ENCODE measurements around the gene GAL3ST3.
"Not testable (repeated sequence)": the region's sequence is repeated elsewhere in the genome, so short reads cannot be mapped to it uniquely, and the experiment has no call there.

GAL3ST3 gene

DNA sequence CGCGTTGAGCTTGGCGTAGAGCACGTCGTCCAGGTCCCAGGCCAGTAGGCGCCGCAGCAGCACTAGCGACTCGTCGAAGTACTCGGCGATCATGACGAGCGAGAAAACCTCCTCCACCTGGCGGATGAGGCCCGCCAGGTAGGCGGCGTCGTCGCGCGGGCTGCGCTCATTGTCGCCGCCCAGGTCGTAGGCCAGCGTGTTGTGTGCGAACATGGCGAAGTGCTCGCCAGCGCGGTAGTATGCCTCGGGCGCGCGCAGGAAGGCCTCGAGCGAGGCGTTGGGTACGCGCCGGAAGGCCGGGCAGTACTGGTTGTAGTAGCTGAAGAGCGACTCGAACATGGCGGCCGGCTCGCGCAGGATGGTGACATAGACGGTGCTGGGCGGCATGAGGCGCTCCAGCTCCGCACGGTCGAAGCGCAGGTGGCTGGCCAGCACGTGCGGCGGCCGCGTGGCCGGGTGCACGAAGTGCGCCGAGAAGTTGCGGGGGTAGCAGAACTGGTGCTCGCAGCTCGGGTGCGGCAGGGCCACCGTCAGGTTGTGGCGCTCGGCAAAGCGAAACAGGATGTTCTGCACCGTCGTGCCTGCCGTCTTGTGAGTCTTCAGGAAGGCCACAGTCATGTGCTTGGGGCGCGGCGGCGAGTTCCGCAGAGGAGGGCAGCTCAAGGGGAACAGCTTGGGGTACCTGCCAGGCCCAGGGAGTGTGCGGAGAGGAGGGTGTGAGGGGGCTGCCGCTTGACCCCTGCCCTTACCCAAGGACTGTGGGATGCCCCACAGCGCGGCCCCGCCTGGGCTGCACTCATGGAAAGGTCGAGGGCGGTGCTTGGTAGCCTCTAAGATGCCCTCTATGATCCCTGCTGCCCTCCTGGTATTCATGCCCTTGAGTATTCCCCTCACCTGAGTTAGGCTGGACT, 5.7 kb downstream of the GAL3ST3 start:
- no peak for DNase-seq

DNA sequence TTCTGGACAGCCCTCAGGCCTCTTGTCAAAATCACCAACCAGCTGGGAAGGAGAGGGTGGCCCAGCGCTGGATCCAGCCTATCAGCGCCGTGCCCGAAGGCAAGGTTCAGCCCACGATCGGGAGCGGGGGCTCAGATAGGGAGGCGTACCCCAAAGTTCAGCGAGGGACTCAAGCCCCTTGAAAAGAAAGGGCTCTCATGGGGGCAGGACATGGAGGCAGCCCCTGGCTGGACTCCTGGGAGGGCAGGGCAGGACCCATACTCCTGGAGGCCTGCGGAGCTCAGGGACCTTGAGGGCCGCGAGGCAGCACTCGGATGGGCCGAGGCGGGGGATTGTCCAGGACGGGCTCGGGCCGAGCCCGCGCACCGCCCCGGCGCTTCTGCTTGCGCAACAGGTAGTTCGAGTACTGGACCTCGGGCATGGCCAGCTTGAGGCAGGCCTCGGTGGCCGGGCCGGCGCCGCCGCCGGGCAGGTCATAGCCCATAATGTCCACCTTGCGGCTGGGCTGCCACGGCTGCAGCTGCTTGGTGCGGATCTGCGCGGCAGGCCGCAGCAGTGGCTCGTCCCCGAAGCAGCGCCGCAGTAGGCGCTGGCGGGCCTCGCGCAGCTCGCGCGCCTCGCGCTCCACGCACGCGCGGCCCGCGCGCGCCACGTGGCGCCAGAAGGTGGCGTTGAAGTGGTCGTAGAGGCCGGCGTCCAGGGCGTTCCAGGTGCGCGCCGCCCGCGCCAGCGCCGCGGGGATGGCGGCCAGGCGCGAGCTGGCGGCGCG, 6.5 kb downstream of the GAL3ST3 start:
- DNase-seq, result no peak

DNA sequence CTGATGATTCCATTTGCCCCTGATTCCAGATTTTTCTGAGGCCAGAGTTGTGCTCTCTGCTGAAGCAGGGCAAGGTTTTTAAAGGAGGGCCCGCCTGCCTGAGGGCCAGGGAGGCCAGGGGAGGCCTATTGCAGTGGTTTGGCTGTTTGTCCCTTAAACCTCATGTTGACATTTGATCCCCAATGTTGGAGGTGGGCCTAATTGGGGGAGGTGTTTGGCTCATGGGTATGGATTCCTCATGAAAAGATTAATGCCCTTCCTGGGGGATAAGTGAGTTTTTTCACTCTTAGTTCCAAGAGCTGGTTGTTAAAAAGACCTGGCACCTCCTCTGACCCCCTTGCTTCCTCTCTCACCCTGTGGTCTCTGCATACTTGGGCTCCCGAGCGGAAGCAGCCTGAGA, 9.2 kb downstream of the GAL3ST3 start:
- no peak for DNase-seq

DNA sequence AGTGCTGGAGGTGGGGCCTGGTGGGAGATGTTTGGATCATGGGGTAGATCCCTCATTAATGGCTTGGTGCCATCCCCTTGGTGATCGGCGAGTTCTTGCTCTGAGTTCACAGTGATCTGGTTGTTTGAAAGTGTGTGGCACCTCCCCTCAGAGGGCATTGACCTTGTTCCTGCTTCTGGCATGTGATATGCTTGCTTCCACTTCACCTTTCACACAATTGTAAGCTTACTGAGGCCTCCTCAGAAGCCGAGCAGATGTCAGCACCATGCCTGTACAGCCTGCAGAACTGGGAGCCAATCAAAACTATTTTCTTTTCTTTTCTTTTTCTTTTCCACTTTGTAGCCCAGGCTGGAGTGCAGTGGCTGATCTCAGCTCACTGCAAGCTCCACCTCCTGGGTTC, 11.6 kb downstream of the GAL3ST3 start:
- DNase-seq, result no peak

DNA sequence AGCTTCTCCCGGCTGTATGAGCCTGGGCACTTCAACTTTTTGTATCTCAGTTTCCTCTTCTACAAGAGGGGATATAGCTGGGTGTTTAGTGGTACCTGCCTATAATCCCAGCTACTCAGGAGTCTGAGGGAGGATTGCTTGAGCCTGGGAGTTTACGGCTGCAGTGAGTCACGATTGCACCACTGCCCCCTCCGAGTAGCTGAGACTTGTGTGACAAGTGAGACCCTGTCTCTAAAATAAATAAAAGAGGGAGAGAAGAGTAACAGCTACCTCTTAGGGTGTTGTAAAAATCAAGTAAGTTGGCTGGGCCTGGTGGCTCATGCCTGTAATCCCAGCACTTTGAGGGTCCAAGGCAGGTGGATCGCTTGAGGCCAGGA, 12.6 kb downstream of the GAL3ST3 start:
- DNase-seq, result no peak

DNA sequence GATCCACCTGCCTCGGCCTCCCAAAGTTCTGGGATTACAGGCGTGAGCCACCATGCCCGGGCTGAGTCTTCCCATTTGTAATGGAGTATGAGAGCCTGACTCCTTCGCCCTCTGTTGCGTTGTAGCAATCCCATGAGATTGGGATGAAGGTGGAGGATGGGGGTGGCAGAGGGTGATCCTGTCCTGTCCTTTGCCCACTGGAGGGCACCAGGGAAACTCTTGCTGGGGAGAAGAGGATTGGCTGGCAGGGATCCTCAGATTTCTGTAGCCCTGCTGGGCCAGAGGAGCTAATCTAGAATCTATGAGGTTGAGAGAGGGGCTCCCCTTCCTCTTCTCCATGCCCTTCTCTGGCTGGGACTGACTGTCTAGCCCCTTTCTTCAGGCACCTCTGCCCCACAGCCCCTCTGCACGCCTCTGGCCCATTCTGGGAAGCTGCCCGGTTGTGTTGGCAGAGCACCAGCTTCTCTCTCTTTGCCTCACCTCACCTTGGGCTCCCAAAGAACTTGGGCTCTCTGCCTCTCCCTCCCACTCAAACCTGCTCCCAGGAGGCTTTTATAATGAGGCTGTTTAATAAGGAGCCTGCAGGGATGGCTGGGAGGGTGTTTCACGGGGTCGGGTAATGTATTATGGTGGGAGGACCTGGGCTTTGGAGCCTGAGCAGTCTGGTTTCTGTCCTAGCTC, 13.2 kb downstream of the GAL3ST3 start:
- no peak for DNase-seq

DNA sequence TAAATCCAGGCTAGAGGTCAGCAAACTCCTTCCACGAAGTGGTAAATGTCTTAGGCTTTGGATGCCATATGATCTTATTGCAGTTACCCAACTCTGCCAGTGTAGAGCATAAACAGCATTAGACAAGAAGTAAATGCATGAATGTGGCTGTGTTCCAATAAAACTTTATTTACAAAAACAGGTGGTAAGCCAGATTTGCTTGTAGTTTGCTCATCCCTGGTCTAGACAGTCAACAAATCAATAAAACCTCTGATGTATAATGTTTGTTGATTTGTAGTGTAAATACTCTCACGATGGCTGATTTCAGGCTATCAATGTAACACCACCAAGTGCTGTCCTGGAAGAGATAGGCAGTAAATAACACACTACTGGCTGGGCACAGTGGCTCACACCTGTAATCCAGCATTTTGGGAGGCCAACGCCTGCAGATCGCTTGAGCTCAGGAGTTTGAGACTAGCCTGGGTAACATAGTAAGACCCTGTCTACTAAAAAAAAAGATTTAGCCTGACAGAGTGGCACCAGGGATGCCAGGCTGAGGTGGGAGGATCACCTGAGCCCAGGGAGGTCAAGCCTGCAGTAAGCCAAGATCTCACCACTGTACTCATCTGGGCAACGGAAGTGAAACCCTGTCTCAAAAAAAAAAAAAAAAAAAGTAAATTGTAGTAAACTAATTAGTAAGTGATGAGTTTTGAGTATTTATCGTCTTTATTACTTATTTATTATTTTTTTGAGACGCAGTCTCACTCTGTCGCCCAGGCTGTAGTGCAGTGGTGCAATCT, 15.8 kb downstream of the GAL3ST3 start:
- no peak for DNase-seq

DNA sequence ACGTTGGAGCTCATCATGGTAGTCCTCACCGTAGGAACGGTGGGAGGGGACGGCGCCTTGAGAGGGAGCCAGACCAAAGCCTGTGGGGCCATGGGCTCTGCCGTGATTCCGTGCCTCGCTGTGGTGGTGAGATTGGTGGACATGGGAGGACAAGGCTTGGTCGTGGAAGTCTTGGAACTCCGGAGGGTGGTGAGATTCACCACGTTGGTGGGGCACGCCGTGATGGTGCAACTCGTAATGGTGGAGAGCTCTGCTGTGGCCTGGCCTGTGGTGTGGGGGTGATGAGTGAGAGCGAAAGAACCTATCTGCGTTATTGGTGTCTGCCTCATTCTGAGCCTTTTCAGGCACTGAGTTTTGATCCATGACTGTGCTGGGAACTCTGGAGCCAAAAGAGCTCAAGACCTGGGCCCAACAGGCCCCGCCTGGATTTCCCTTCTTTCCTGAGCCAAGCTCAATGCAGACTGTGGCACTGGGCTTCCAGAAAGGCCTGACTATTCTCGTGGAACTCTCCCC, 22.9 kb downstream of the GAL3ST3 start, which contains the start of gene CATSPER1:
Gene CATSPER1 (minus strand): TSS at position 463 of the 513 bp plus-strand sequence. CDS start 100 bp downstream, at position 363.
- DNase-seq, result no peak

DNA sequence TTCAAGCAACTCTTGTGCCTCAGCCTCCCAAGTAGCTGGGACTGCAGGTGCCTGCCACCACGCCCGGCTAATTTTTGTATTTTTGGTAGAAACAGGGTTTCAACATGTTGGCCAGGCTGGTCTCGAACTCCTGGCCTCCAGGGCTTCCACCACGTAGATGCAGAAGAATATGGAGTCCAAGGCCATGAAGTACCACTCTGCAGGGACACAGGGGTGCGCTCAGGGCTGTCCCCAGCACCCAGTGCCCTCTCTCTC, 25.8 kb downstream of the GAL3ST3 start:
- not testable (repeated sequence) for DNase-seq

DNA sequence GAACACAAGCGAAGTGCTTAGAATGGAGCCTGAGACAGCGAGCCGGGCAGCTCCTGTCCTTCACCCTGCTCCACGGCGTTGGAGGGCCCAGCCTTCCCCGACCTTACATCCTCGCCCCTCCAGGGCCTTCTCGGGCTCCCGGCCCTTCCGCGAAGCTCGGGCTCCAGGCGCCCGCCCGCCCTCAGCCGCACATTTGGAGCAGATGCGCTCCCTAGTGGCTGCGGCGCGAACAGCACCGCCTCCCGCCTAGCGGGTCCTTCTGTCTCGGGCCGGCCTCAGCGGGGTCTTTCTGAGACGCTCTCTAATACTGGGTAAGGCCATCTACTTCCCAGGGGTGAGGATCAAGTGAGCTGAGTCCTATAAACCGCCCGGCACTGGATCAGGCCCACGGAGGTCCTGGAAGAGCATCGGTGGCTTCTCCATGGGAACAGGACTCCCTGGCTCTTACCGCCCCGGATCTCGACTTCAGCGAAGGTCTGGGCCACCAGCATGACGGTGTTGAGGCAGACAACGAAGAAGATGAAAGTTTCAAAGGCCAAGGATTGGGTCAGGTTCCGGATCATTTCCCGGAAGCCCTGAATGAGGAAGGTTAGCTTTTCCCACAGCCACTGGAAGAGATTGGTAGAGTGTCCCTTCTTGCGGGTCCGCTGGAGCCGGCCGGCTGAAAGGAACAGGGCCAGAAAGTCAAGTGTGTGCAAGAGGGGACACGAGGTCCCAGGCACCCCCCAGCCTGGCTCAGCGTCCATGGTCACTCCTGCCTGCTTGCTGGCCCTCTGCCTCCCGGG, 26.4 kb downstream of the GAL3ST3 start:
- peak; percentile 68 for DNase-seq

DNA sequence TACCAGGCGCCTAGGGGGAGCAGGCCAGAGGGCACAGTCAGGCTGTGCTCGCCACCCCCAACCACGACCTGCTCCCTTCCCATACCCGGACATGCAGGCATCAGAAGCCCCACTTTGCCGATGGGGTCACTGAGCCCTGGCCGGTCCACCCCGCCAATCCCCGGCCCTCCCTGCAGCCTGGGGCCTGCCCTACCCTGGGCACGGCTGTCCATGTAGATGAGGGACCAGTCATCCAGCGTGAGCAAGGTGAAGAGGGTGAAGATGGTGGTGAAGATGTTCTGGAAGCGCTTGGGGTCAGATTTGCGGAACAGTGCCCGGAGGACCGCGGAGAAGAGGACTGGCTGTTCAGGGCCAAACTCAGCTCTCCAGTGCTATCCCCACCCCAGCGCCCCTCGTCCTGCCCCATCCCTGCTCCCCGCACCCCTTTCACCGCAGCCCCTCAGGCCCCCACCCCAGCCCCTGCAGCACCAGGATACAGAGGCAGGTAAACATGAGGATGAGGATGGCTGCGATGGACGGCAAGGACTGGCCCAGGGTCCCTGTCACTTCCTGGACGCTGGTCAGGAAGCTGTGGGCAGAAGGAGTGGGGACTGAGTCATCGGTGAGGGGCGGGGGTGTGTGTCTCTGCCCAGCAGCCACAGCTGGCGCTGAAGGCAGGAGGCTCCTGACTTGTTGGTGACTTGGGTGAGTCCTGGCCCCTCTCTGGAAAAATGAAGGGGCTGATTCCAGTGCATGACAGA, 28.2 kb downstream of the GAL3ST3 start:
- DNase-seq, result no peak

DNA sequence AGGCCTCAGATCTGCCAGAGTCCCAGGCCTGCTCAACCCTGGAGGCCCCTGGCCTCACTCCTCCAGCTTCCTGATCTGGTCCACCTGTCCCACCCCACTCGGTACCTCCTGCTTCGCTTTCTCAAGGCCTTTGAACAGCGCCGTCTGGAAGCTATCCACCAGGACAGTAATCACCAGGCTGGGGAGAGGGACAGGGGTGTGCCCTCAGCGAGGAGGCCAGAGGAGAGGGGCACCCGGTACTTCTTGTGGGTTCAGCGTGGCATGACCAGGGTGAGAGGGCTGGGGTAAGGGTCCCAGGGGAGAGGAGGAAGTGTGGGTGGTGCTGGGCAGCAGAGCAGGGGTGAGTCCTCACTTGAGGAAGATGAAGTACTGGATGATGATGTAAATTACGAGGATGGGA, 28.7 kb downstream of the GAL3ST3 start:
- DNase-seq, result no peak

DNA sequence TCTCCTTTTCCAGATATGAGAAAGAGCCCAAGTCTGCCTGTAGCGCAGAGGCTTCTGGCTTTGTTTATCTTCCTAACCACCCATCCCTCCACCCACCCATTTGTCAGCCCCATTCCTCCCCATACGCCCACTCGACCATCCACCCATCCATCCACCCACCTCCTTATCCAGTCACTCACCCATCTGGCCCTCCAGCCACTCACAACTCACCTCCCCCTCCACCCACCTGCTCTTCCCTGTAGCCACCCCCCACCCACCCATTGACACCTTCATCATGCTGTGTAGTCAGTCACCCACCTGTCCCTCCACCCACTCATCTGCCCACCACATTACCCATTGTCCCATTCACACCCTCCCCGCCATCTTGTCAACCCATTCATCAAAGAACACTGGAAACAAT, 31.6 kb downstream of the GAL3ST3 start:
- peak; percentile 65 for DNase-seq

DNA sequence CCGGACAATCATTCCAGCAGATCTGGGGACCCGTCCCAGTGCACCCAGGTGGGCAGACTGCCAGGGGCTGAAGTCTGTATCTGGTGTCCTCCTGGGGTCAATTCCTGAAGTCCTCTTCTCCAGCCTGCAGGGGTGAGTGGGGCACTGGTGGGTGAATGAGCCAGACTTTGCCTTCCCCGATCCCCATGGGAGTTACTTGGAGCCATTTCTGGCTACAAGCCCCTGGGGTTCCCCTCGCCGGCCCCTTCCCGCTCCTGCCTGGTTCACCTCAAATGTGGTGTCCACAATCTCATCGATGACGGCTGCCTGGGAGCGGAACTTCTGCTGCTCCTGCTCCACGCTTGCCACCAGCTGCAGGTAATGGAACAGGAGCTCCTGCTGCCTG, 32.2 kb downstream of the GAL3ST3 start:
- DNase-seq, result no peak

DNA sequence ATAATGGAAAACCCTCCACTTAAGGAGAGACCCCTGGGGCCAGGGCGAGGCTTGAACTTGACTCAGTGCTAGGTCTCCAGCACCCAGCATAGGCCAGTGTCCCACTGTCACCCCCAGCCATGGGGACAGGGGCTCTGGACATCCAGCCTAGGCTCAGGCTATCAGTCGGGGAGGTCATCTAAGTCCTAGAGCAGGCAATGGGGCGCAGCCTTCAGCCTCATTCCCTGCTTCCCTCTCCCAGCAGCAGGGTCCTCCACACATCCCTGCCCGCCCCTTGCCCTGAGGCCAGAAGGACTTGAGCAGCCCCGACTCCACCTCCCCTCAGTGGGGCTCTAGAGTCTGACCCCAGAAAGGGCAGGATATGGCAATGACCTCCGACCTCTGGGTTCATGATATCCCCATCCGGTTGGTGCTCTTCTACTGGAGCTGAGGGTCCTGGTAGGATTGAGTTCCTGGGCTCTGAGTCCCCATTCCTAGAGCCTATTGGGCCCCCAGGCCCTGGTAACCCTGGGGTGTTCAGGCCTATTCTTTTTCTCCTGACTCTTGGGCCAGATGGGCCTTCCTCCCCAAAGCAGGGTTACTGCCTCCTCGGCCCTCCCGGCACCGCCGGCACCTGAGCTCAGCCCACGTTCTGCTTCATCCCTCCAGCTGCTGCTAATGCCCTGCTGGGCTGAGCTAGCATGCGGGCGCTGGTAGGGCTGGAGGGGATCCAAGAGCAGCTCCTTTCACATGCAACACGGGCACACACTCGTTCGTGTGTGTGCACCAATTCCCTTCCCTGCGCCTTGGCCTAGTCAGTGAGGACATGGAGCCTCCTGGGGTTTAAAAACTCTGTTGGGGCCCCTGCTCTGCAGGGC, 32.8 kb downstream of the GAL3ST3 start:
- DNase-seq, result peak; percentile 57

DNA sequence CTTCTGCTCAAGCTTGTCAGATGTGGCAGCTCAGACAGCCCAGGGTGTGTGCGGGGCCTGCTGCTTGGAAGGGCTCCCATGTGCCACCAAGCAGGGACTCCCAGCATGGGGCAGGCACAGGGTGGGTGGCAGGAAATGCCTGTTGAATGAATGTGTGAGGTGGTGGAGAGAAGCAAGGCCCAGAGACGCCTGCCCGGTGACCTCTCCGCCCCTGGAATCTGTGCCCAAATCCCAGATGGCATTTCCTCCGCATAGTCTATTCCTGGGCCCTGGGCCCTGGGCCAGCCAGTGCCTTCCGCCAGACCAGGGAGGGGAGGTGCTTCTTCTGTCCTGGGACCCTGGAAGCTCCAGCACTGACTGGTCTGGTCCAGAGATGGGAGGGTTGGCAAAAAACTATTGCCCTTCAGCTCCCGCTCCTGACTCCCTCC, 33.5 kb downstream of the GAL3ST3 start:
- no peak for DNase-seq

DNA sequence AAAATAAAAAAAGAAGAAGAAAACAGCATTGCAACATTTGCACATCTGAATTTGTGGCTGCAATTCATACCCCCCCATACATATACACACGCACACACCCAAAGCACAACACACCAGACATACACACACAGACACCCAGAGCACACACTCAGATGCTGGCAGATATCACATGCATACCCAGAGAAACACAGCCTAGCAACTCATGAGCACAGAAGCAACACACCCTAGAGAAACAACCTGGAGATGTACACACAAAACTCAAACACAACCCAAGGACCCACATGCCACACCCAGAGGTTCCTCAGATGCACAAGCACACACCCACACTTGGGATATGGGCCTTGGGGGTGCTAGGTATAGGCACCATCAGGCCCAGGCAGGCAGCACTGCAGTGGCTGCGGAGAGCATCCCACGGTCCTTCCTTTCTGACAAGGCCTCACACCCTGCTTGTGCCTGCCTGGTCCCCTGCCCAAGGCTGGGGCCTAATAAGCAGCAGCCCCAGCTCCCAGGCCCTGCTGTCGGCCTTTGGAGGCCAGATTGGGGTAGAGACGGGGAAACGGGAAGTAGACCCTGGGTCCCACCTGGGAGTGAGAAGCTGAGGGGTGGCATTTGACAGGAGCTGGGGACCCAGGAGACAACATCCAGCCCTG, 34.0 kb downstream of the GAL3ST3 start:
- DNase-seq, result no peak

DNA sequence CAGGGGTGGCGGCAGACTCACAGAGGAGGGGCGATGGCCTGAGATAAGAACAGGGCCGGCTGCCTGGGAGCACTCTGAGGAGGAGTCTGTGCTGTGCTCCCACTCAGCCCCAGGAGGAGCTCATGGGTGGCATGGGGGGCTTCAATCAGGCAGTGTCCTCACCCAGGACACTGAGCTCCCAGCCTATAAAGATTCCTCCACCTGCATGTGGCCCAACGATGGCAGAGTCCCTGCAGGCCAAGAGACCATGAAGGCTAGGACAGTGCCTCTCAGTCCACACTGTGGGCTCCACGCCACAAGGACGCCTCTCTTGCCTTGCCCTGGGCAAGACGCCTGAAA, 35.2 kb downstream of the GAL3ST3 start:
- no peak for DNase-seq

DNA sequence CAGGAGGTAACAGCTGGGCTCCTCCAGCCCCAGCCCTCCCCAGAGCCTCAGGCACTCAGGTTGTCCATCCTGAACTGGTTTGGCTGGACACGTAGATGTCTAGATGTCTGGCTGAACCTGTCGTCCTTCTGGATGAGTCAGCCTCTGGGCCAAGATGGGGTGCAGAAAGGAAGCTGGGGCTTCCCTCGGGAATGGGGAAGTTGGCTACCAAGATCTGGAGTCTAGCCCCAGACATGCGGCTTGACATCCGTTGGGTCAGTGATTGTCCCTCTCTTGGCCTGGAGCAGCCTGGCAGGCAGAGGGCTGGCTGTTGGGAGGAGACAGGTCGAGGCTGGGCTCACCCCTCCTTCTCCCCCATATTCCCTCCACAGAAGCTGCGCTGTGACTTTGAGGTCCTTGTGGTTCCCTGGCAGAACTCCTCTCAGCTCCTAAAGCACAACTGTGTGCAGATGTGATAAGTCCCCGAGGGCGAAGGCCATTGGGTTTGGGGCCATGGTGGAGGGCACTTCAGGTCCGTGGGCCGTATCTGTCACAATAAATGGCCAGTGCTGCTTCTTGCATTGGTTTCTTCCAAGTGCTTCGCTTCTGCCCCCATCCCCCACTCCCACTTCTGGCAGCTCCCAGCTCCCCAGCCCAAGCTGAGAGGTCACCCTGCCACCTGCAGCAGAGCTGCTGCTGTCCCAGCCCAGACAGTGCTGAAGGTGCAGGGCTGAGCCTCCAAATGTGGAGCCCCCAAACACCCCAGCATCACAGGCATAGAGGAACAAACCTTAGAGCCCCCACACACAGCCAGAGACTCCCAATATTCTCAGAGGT, 35.8 kb downstream of the GAL3ST3 start:
- no peak for DNase-seq
